ENCODE data around the gene BTN1A1. TPM values are rescaled to one million over a fixed set of nuclear protein-coding genes. Genes with fewer than 3 reads are reported as not detected.

BTN1A1 gene
- total RNA-seq, 6 experiments from 2014 or later: not detected

- no peak overlapping the region; the same call in none of the 2 replicates for H3K4me3 Mint-ChIP-seq
- no peaks in the 10 kb centered on the region for H3K36me3 Mint-ChIP-seq (ENCODE audit: low read depth)
- peak overlapping the region; percentile 80 for H3K27ac Mint-ChIP-seq
- no peaks in the 10 kb centered on the region for H3K9me3 Mint-ChIP-seq
- peaks cover 5% of the 10 kb centered on the region; the same call in 1 of the 2 replicates for H3K27me3 Mint-ChIP-seq (ENCODE audit: insufficient read depth)
- DNase-seq: peak; percentile 99
- peaks cover 37% of the 10 kb centered on the region for H3K4me1 Mint-ChIP-seq (ENCODE audit: low read depth)
- no peak for TF ChIP-seq CTCF (IDR thresholded peaks at IDR 0.05)
Measured at GRCh38 chr6:26556263-26557070, 56.4 kb downstream of the BTN1A1 start.

Other genes with a start within 250 kb of the BTN1A1 start
- gene BTN3A2, start 135.1 kb upstream of the BTN1A1 start, total RNA-seq (2021; fragmentation: NEBNext Ultra II Directional; extraction: Animal tissue kit (Norgen Biotek cat#: 25700)): 10 to 100 TPM; 16.4 to 27.5 (median 24.9) TPM
- gene BTN2A2, start 117.2 kb upstream of the BTN1A1 start, total RNA-seq (2021; fragmentation: NEBNext Ultra II Directional; extraction: Animal tissue kit (Norgen Biotek cat#: 25700)): 10 to 100 TPM in 4 of 6 experiments, 1 to 10 TPM in 2; 9.1 to 11.9 (median 10.5) TPM
- gene BTN3A1, start 98.0 kb upstream of the BTN1A1 start, total RNA-seq (2021; fragmentation: NEBNext Ultra II Directional; extraction: Animal tissue kit (Norgen Biotek cat#: 25700)): 10 to 100 TPM; 10.3 to 16.2 (median 13.8) TPM
- gene BTN3A3, start 59.8 kb upstream of the BTN1A1 start, total RNA-seq (2021; fragmentation: NEBNext Ultra II Directional; extraction: Animal tissue kit (Norgen Biotek cat#: 25700)): 1 to 10 TPM; 4.6 to 9.9 (median 8.4) TPM
- 10 to 100 TPM; 29.2 to 35.4 (median 33.0) TPM for gene BTN2A1, start 42.3 kb upstream of the BTN1A1 start, total RNA-seq (2021; fragmentation: NEBNext Ultra II Directional; extraction: Animal tissue kit (Norgen Biotek cat#: 25700))
- 10 to 100 TPM; 42.6 to 55.7 (median 51.8) TPM for gene HMGN4, start 38.1 kb downstream of the BTN1A1 start, total RNA-seq (2021; fragmentation: NEBNext Ultra II Directional; extraction: Animal tissue kit (Norgen Biotek cat#: 25700))
- gene ABT1, start 96.7 kb downstream of the BTN1A1 start, total RNA-seq (2021; fragmentation: NEBNext Ultra II Directional; extraction: Animal tissue kit (Norgen Biotek cat#: 25700)): 10 to 100 TPM; 14.2 to 17.2 (median 15.5) TPM
- 10 to 100 TPM; 15.1 to 17.7 (median 16.3) TPM for gene ZNF322, start 159.4 kb downstream of the BTN1A1 start, total RNA-seq (2021; fragmentation: NEBNext Ultra II Directional; extraction: Animal tissue kit (Norgen Biotek cat#: 25700))